ENCODE measurements around the gene SPEF1.
A peak's percentile ranks its signal among the peaks of the same experiment; 100 is the strongest.

The SPEF1 gene

GRCh38 chr20:3811467-3812258 is 30.4 kb upstream of the SPEF1 start:
- Mint-ChIP-seq H3K27ac (peak overlapping the region; percentile 89 to 100 (median 99)), H3K4me3 (peak overlapping the region in 2 of 3 experiments; percentile 38 to 72), H3K4me1 (peaks cover 43% of the 10 kb centered on the region), H3K9me3 (no peaks in the 10 kb centered on the region), H3K36me3 (ENCODE audit: low read depth) (no peaks in the 10 kb centered on the region), H3K27me3 (ENCODE audit: low read depth) (peaks cover 3% of the 10 kb centered on the region)
- no peak for TF ChIP-seq CTCF (IDR thresholded peaks at IDR 0.05; ENCODE audit: unreplicated experiment in 3 of 3)

GRCh38 chr20:3808544-3808943 is 27.3 kb upstream of the SPEF1 start:
- Mint-ChIP-seq H3K27ac (peak overlapping the region in 2 of 3 experiments; percentile 89 to 99), H3K9me3 (no peaks in the 10 kb centered on the region), H3K4me1 (peaks cover 62% of the 10 kb centered on the region), H3K4me3 (no peak overlapping the region), H3K36me3 (ENCODE audit: low read depth) (peaks cover 17% of the 10 kb centered on the region), H3K27me3 (ENCODE audit: low read depth) (peaks cover 7% of the 10 kb centered on the region)
- TF ChIP-seq CTCF (IDR thresholded peaks at IDR 0.05; ENCODE audit: unreplicated experiment in 3 of 3), result no peak

- Mint-ChIP-seq H3K4me1 (peaks cover 57% of the 10 kb centered on the region), H3K27me3 (ENCODE audit: low read depth) (peaks cover 4% of the 10 kb centered on the region), H3K36me3 (ENCODE audit: low read depth) (peaks cover 33% of the 10 kb centered on the region), H3K27ac (peak overlapping the region in 1 of 3 experiments; percentile 99), H3K4me3 (no peak overlapping the region), H3K9me3 (no peaks in the 10 kb centered on the region)
- no peak for TF ChIP-seq CTCF (IDR thresholded peaks at IDR 0.05; ENCODE audit: unreplicated experiment in 3 of 3)
Observed at GRCh38 chr20:3804781-3805180, 23.5 kb upstream of the SPEF1 start.

DNA sequence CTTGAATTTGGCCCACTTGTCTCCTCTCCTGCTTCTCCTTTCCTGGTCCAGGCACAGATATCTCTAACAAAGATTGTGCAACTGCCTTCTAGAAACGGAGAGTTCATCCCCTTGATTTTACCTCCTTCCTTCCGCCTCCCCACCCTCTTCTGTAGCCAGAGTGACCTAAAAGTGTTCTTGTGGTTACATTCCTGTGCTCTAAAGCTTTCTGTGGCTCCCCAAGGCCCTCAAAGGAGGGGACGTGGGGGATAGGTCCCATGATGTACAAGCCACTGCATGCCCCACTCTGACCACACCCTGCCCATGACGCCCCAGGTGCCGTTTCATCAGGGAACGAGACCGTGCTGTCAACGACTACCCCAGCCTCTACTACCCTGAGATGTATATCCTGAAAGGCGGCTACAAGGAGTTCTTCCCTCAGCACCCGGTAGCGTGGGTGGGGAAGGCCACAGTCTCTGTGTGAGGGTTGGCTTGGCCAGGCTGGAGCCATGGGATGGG is 23.1 kb upstream of the SPEF1 start:
- Mint-ChIP-seq H3K9me3 (no peaks in the 10 kb centered on the region), H3K4me1 (peaks cover 62% of the 10 kb centered on the region), H3K27me3 (ENCODE audit: low read depth) (peaks cover 4% of the 10 kb centered on the region), H3K4me3 (no peak overlapping the region), H3K36me3 (ENCODE audit: low read depth) (peaks cover 33% of the 10 kb centered on the region), H3K27ac (peak overlapping the region in 1 of 3 experiments; percentile 74)
- no peak for TF ChIP-seq CTCF (IDR thresholded peaks at IDR 0.05; ENCODE audit: unreplicated experiment in 3 of 3)

- H3K4me1 Mint-ChIP-seq, result peaks cover 67% of the 10 kb centered on the region
- H3K9me3 Mint-ChIP-seq, result no peaks in the 10 kb centered on the region
- H3K36me3 Mint-ChIP-seq (ENCODE audit: low read depth), result peaks cover 33% of the 10 kb centered on the region
- TF ChIP-seq CTCF (IDR thresholded peaks at IDR 0.05; ENCODE audit: unreplicated experiment in 3 of 3), result no peak
- H3K27ac Mint-ChIP-seq, result peak overlapping the region in 2 of 3 experiments; percentile 59 to 74
- H3K27me3 Mint-ChIP-seq (ENCODE audit: low read depth), result peaks cover 4% of the 10 kb centered on the region
- H3K4me3 Mint-ChIP-seq, result no peak overlapping the region
Observed at GRCh38 chr20:3803854-3804253, 22.6 kb upstream of the SPEF1 start.

All from nephron (organoid).